Fibroblast of skin of abdomen (primary cell): ENCODE data around the gene ARHGEF6.

ENCODE experiments used
- DNase-seq: peaks from one replicate; pipeline ENCODE4 v3.0.0-alpha.2; 2013

The ARHGEF6 gene

GRCh38 chrX:136643243-136643642 is 137.5 kb downstream of the ARHGEF6 start:
- no peak for DNase-seq

- DNase-seq, result peak; percentile 10
Observed at GRCh38 chrX:136639506-136640176, 141.1 kb downstream of the ARHGEF6 start.

GRCh38 chrX:136636121-136636520 is 144.6 kb downstream of the ARHGEF6 start:
- DNase-seq, result no peak

- DNase-seq, result no peak
Observed at GRCh38 chrX:136635235-136635634, 145.5 kb downstream of the ARHGEF6 start.

GRCh38 chrX:136630881-136631280 is 149.9 kb downstream of the ARHGEF6 start:
- no peak for DNase-seq

GRCh38 chrX:136629084-136629750 is 151.5 kb downstream of the ARHGEF6 start:
- no peak for DNase-seq

GRCh38 chrX:136627409-136627808 is 153.3 kb downstream of the ARHGEF6 start:
- DNase-seq, result no peak

GRCh38 chrX:136626891-136627290 is 153.8 kb downstream of the ARHGEF6 start:
- DNase-seq, result no peak

- DNase-seq, result no peak
Observed at GRCh38 chrX:136626237-136626636, 154.5 kb downstream of the ARHGEF6 start.

- DNase-seq, result no peak
Observed at GRCh38 chrX:136625246-136625645, 155.5 kb downstream of the ARHGEF6 start.

GRCh38 chrX:136623396-136623795 is 157.3 kb downstream of the ARHGEF6 start:
- no peak for DNase-seq

- no peak for DNase-seq
Observed at GRCh38 chrX:136622568-136622967, 158.2 kb downstream of the ARHGEF6 start.

- DNase-seq, result no peak
Observed at GRCh38 chrX:136620780-136621179, 160.0 kb downstream of the ARHGEF6 start.

- no peak for DNase-seq
Observed at GRCh38 chrX:136619899-136620505, 160.7 kb downstream of the ARHGEF6 start.

GRCh38 chrX:136616987-136617685 is 163.6 kb downstream of the ARHGEF6 start:
- no peak for DNase-seq
